HepG2 (cell line): ENCODE results near the gene PLEKHB2. TPM values are rescaled to one million over a fixed set of nuclear protein-coding genes. Genes with fewer than 3 reads are reported as not detected.

Experiments used
- ATAC-seq: fragments of 200-7000 bp; cut with Tn5 transposase; 3 replicates; pipeline ENCODE4 v1.9.1; 2020; ENCODE audit warnings: mild to moderate bottlenecking, moderate library complexity
- BruUV-seq: library from RNA; stranded (reverse); fragments of 400-500 nt; replicated peaks from 2 replicates; lab custom pipeline; 2021; lab: Mats Ljungman, UMichigan
- CTCF ChIA-PET: fragments of 300-600 bp; formaldehyde crosslinking; extraction: SDS; loops from one replicate; lab custom pipeline; 2021; ENCODE audit warnings: low total read pairs, inconsistent platforms, low intra/inter-chr PET ratio; lab: Yijun Ruan, JAX
- POLR2A ChIA-PET: fragments of 350-600 bp; sonication (Branson Sonifier 250); formaldehyde crosslinking; loops from one replicate; lab custom pipeline; 2020; ENCODE audit warnings: antibody characterized with exemption, inconsistent platforms; lab: Yijun Ruan, JAX
- DNase-seq: peaks from one replicate; pipeline ENCODE4 v3.0.0-alpha.2; 2015; ENCODE audit warnings: low spot score
- FAIRE-seq: peaks from 3 replicates; lab custom pipeline; 2011; peaks lifted over from hg19 to GRCh38; lab: Jason Lieb, UNC
- H2AFZ ChIP-seq: one replicate; pipeline ENCODE4 v1.6.1; 2011; ENCODE audit warnings: low read length, inconsistent platforms
- H3K27ac ChIP-seq: fragments of 300-600 bp; 3 replicates; pipeline ENCODE4 v1.8.0; 2011; ENCODE audit warnings: mixed run types, mild to moderate bottlenecking, mixed read lengths, low read length, inconsistent platforms; ENCODE audit not compliant: insufficient read depth; ENCODE audit errors: extremely low read length
- H3K27me3 ChIP-seq, 2 experiments: fragments of 200-600 bp in 1 of 2; 2 replicates in 1 of 2; 3 replicates in 1 of 2; pipeline versions ENCODE4 v1.6.0 to v1.8.0; 2011; ENCODE audit warnings: low read length in 2 of 2, mild to moderate bottlenecking in 2 of 2, moderate library complexity in 2 of 2, inconsistent platforms in 1 of 2; ENCODE audit not compliant: insufficient read depth in 2 of 2, control insufficient read depth in 1 of 2
- H3K36me3 ChIP-seq, 2 experiments: fragments of 200-600 bp in 1 of 2; replicated peaks in 1 of 2; 2 replicates in 1 of 2; 3 replicates in 1 of 2; pipeline versions ENCODE4 v1.5.1 to v1.8.0; 2011; ENCODE audit warnings: low read length in 2 of 2, inconsistent platforms in 1 of 2; ENCODE audit not compliant: insufficient read depth in 2 of 2, control insufficient read depth in 1 of 2
- H3K4me1 ChIP-seq: 2 replicates; pipeline ENCODE4 v1.5.1; 2012; ENCODE audit warnings: low read length, inconsistent platforms; ENCODE audit not compliant: insufficient read depth
- H3K4me2 ChIP-seq: 2 replicates; pipeline ENCODE4 v1.6.0; 2011; ENCODE audit warnings: low read depth, low read length, inconsistent platforms
- H3K4me3 ChIP-seq, 3 experiments: fragments of 200-600 bp in 1 of 3; sonication (generic), shearing (Covaris generic) in 1 of 3; replicated peaks in 1 of 3; 2 replicates each; pipeline ENCODE4 v1.5.1; 2011 to 2016; ENCODE audit warnings: low read length in 3 of 3, inconsistent platforms in 2 of 3, low read depth in 2 of 3, mild to moderate bottlenecking in 2 of 3, control low read depth in 1 of 3, mixed read lengths in 1 of 3; ENCODE audit not compliant: insufficient read depth in 1 of 3
- H3K79me2 ChIP-seq: one replicate; pipeline ENCODE4 v1.6.1; 2011; ENCODE audit warnings: low read length, inconsistent platforms; ENCODE audit not compliant: insufficient read depth
- H3K9ac ChIP-seq: 2 replicates; pipeline ENCODE4 v1.6.0; 2011; ENCODE audit warnings: mild to moderate bottlenecking, low read depth, low read length, inconsistent platforms; ENCODE audit not compliant: insufficient read depth
- H3K9me3 ChIP-seq: 2 replicates; pipeline ENCODE4 v1.5.1; 2012; ENCODE audit warnings: mild to moderate bottlenecking, low read length
- H4K20me1 ChIP-seq: 2 replicates; pipeline ENCODE4 v1.6.0; 2011; ENCODE audit warnings: inconsistent platforms, mild to moderate bottlenecking, low read length, moderate library complexity; ENCODE audit not compliant: insufficient read depth
- DMAP1 ChIP-seq: IDR thresholded peaks from 2 replicates; pipeline ENCODE4 v1.6.1; 2016
- HOXA9 ChIP-seq: sonication (generic); formaldehyde crosslinking; IDR thresholded peaks from 2 replicates; pipeline ENCODE4 v1.8.1; 2022; ENCODE audit warnings: missing genetic modification reagents, mild to moderate bottlenecking, moderate library complexity, borderline replicate concordance
- JDP2 ChIP-seq: sonication (generic); formaldehyde crosslinking; IDR thresholded peaks from 2 replicates; pipeline ENCODE4 v1.8.1; 2022; ENCODE audit warnings: missing genetic modification reagents, borderline replicate concordance
- MIXL1 ChIP-seq: IDR thresholded peaks from 2 replicates; pipeline ENCODE4 v1.6.1; 2016
- SMAD1 ChIP-seq: sonication (generic); formaldehyde crosslinking; IDR thresholded peaks from 2 replicates; pipeline ENCODE4 v1.4.0; 2020; ENCODE audit warnings: missing genetic modification reagents, low read depth, mild to moderate bottlenecking, borderline replicate concordance
- SMC3 ChIP-seq: IDR thresholded peaks from 2 replicates; pipeline ENCODE4 v1.6.1; 2011; ENCODE audit warnings: low read length, improper control_type of control experiment
- TBX2 ChIP-seq: sonication (generic); formaldehyde crosslinking; IDR thresholded peaks from 2 replicates; pipeline ENCODE4 v1.5.0; 2020; ENCODE audit warnings: missing genetic modification reagents, mild to moderate bottlenecking, borderline replicate concordance
- ZNF557 ChIP-seq: sonication (generic); formaldehyde crosslinking; IDR thresholded peaks from 2 replicates; pipeline ENCODE4 v1.4.0; 2020; ENCODE audit warnings: missing genetic modification reagents
- WGBS: methylation state at CpG from one replicate; pipeline ENCODE4 v1.1.6; 2017; ENCODE audit warnings: low lambda C conversion rate; 5-methylcytosine and 5-hydroxymethylcytosine counted together
- in situ Hi-C: cut with HindIII; loops from 2 replicates; pipeline ENCODE4 v1.10.0; 2017; ENCODE audit warnings: low pct_unique_long_range_greater_than_20kb; ENCODE audit not compliant: extremely low pct_ligation_motif_present
- intact Hi-C: fragments of 100-400 bp; cut with micrococcal nuclease; formaldehyde crosslinking; loops from one replicate; pipeline ENCODE4 v1.10.0; 2022; ENCODE audit not compliant: unreplicated experiment
- polyA plus RNA-seq, 8 experiments: library from polyadenylated mRNA; depleted of rRNA in 3 of 8; stranded (reverse) in 7 of 8; unstranded in 1 of 8; fragments of >200 nt; fragmentation: Illumina TruSeq in 4 of 8; extraction: Trizol in 4 of 8; gene quantifications; 2 replicates each; pipeline versions ENCODE4 v1.2.1 to v1.2.3, GENCODE V29; 2011 to 2016; ENCODE audit warnings: low read depth in 4 of 8, missing spikeins in 1 of 8, mixed read lengths in 1 of 8; ENCODE audit not compliant: insufficient read depth in 1 of 8
- total RNA-seq, 5 experiments: library from RNA; depleted of rRNA; stranded (reverse); fragments of >200 nt; fragmentation: Illumina TruSeq; extraction: Trizol; gene quantifications; 2 replicates each; pipeline ENCODE4 v1.2.3, GENCODE V29; 2016; ENCODE audit warnings: low read depth in 1 of 5
- TF ChIP-seq, protein P1 (sequence below): sonication (generic); formaldehyde crosslinking; IDR thresholded peaks from 2 replicates; pipeline ENCODE4 v1.4.0; 2020; ENCODE audit warnings: low read depth, mild to moderate bottlenecking, missing genetic modification reagents
- TF ChIP-seq, protein P2 (sequence below): sonication (generic); formaldehyde crosslinking; IDR thresholded peaks from 2 replicates; pipeline ENCODE4 v1.5.0; 2020; ENCODE audit warnings: mild to moderate bottlenecking, missing genetic modification reagents
- TF ChIP-seq, protein P3 (sequence below): sonication (generic); formaldehyde crosslinking; IDR thresholded peaks from 2 replicates; pipeline ENCODE4 v1.4.0; 2020; ENCODE audit warnings: missing genetic modification reagents
- TF ChIP-seq, protein P4 (sequence below): sonication (generic); formaldehyde crosslinking; IDR thresholded peaks from 2 replicates; pipeline ENCODE4 v1.5.0; 2020; ENCODE audit warnings: mild to moderate bottlenecking, missing genetic modification reagents, borderline replicate concordance

The PLEKHB2 gene
- total and polyA plus RNA-seq, 2 of the 13 experiments (the other 11 are each of a cell fraction or from before 2014, with no cell fraction given) = 73.0 to 78.9 TPM

DNA sequence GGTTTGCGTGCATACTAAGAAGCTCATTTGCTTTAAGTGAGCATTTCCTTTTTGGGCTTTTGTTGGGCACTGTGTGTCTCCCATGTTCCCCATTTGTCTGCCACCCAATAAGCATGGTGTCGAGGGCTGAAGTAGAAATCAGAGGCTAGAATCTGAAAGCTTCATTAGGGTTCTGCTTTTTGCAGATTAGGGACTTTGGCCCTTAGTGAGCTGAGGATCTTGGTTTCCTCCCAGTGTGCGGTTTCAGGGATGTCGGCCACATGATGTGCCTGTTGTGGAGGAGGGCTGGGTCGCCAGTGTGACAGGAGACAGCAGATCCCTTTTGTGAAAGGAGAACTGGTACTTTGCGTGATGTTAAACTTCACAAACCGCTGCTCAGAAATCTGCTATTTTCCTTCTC, 41.1 kb downstream of the PLEKHB2 start:
- no peak overlapping the region for H3K4me2 ChIP-seq
- over 99% methylated on average over 7 of the region's 7 CpGs for WGBS
- POLR2A ChIA-PET = interaction anchor here (1.2 kb wide), 1 partner anchor 53 kb away, joined by 3 read pairs; the partner anchor contains the start of gene FAM168B
- no peak overlapping the region for H2AFZ ChIP-seq
- no peak overlapping the region for H3K4me3 ChIP-seq
- no peak for ATAC-seq
- H4K20me1 ChIP-seq = no peaks in the 10 kb centered on the region; the same call in 1 of the 2 replicates
- no peaks in the 10 kb centered on the region for H3K4me1 ChIP-seq
- CTCF ChIA-PET = no interaction called here
- FAIRE-seq = no peak
- intact Hi-C loops = no loop called here
- no peak for DNase-seq
- no peaks in the 10 kb centered on the region for H3K27me3 ChIP-seq
- H3K79me2 ChIP-seq = no peaks in the 10 kb centered on the region
- H3K9ac ChIP-seq = no peak overlapping the region
- H3K9me3 ChIP-seq = no peaks in the 10 kb centered on the region
- in situ Hi-C loops = loop anchor here (10.0 kb wide), 1 partner anchor 189 kb away; no protein-coding TSS in a partner anchor
- no peak overlapping the region for H3K27ac ChIP-seq
- peaks cover 25 to 82% of the 10 kb centered on the region in 2 experiments for H3K36me3 ChIP-seq
- BruUV-seq = no TSS peak
- TF ChIP-seq HOXA9 (no peak), TBX2 (no peak), SMAD1 (no peak), JDP2 (CRISPR knock-in tag) (no peak), MIXL1 (CRISPR knock-in tag) (no peak), ZNF557 (no peak), DMAP1 (no peak), SMC3 (no peak)
- TF ChIP-seq, protein P1, sequence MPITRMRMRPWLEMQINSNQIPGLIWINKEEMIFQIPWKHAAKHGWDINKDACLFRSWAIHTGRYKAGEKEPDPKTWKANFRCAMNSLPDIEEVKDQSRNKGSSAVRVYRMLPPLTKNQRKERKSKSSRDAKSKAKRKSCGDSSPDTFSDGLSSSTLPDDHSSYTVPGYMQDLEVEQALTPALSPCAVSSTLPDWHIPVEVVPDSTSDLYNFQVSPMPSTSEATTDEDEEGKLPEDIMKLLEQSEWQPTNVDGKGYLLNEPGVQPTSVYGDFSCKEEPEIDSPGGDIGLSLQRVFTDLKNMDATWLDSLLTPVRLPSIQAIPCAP (CRISPR knock-in tag) = no peak
- TF ChIP-seq, protein P2, sequence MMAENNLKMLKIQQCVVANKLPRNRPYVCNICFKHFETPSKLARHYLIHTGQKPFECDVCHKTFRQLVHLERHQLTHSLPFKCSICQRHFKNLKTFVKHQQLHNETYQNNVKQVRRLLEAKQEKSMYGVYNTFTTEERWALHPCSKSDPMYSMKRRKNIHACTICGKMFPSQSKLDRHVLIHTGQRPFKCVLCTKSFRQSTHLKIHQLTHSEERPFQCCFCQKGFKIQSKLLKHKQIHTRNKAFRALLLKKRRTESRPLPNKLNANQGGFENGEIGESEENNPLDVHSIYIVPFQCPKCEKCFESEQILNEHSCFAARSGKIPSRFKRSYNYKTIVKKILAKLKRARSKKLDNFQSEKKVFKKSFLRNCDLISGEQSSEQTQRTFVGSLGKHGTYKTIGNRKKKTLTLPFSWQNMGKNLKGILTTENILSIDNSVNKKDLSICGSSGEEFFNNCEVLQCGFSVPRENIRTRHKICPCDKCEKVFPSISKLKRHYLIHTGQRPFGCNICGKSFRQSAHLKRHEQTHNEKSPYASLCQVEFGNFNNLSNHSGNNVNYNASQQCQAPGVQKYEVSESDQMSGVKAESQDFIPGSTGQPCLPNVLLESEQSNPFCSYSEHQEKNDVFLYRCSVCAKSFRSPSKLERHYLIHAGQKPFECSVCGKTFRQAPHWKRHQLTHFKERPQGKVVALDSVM (CRISPR knock-in tag) = no peak
- TF ChIP-seq, protein P3, sequence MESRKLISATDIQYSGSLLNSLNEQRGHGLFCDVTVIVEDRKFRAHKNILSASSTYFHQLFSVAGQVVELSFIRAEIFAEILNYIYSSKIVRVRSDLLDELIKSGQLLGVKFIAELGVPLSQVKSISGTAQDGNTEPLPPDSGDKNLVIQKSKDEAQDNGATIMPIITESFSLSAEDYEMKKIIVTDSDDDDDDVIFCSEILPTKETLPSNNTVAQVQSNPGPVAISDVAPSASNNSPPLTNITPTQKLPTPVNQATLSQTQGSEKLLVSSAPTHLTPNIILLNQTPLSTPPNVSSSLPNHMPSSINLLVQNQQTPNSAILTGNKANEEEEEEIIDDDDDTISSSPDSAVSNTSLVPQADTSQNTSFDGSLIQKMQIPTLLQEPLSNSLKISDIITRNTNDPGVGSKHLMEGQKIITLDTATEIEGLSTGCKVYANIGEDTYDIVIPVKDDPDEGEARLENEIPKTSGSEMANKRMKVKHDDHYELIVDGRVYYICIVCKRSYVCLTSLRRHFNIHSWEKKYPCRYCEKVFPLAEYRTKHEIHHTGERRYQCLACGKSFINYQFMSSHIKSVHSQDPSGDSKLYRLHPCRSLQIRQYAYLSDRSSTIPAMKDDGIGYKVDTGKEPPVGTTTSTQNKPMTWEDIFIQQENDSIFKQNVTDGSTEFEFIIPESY (CRISPR knock-in tag) = no peak
- TF ChIP-seq, protein P4, sequence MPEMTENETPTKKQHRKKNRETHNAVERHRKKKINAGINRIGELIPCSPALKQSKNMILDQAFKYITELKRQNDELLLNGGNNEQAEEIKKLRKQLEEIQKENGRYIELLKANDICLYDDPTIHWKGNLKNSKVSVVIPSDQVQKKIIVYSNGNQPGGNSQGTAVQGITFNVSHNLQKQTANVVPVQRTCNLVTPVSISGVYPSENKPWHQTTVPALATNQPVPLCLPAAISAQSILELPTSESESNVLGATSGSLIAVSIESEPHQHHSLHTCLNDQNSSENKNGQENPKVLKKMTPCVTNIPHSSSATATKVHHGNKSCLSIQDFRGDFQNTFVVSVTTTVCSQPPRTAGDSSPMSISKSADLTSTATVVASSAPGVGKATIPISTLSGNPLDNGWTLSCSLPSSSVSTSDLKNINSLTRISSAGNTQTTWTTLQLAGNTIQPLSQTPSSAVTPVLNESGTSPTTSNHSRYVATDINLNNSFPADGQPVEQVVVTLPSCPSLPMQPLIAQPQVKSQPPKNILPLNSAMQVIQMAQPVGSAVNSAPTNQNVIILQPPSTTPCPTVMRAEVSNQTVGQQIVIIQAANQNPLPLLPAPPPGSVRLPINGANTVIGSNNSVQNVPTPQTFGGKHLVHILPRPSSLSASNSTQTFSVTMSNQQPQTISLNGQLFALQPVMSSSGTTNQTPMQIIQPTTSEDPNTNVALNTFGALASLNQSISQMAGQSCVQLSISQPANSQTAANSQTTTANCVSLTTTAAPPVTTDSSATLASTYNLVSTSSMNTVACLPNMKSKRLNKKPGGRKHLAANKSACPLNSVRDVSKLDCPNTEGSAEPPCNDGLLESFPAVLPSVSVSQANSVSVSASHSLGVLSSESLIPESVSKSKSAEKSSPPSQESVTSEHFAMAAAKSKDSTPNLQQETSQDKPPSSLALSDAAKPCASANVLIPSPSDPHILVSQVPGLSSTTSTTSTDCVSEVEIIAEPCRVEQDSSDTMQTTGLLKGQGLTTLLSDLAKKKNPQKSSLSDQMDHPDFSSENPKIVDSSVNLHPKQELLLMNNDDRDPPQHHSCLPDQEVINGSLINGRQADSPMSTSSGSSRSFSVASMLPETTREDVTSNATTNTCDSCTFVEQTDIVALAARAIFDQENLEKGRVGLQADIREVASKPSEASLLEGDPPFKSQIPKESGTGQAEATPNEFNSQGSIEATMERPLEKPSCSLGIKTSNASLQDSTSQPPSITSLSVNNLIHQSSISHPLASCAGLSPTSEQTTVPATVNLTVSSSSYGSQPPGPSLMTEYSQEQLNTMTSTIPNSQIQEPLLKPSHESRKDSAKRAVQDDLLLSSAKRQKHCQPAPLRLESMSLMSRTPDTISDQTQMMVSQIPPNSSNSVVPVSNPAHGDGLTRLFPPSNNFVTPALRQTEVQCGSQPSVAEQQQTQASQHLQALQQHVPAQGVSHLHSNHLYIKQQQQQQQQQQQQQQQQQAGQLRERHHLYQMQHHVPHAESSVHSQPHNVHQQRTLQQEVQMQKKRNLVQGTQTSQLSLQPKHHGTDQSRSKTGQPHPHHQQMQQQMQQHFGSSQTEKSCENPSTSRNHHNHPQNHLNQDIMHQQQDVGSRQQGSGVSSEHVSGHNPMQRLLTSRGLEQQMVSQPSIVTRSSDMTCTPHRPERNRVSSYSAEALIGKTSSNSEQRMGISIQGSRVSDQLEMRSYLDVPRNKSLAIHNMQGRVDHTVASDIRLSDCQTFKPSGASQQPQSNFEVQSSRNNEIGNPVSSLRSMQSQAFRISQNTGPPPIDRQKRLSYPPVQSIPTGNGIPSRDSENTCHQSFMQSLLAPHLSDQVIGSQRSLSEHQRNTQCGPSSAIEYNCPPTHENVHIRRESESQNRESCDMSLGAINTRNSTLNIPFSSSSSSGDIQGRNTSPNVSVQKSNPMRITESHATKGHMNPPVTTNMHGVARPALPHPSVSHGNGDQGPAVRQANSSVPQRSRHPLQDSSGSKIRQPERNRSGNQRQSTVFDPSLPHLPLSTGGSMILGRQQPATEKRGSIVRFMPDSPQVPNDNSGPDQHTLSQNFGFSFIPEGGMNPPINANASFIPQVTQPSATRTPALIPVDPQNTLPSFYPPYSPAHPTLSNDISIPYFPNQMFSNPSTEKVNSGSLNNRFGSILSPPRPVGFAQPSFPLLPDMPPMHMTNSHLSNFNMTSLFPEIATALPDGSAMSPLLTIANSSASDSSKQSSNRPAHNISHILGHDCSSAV (CRISPR knock-in tag) = no peak
